Measurements from ENCODE around the gene PIK3R6.
"Not testable (repeated sequence)": the region's sequence is repeated elsewhere in the genome, so short reads cannot be mapped to it uniquely, and the experiment has no call there.

PIK3R6 gene

DNA sequence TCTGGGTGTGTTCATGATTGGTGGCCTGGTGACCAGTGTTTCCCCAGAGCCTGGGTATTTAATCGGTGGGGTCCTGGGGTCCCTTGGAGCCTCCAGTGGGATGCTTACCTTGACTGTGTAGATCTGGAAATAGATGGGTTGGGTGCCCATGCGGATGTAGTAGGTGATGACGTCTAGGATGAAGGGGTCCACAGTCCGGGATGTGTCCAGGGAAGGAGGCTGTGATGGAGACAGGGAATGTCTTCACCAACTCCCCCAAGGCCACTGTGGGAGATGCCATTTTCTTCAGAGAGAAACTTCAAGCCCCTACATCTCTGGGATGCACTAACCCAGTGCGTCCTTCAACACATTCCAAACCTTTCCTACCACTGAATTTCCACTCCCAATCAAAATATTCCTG lies 44.2 kb downstream of the PIK3R6 start:
- no peak for DNase-seq

DNA sequence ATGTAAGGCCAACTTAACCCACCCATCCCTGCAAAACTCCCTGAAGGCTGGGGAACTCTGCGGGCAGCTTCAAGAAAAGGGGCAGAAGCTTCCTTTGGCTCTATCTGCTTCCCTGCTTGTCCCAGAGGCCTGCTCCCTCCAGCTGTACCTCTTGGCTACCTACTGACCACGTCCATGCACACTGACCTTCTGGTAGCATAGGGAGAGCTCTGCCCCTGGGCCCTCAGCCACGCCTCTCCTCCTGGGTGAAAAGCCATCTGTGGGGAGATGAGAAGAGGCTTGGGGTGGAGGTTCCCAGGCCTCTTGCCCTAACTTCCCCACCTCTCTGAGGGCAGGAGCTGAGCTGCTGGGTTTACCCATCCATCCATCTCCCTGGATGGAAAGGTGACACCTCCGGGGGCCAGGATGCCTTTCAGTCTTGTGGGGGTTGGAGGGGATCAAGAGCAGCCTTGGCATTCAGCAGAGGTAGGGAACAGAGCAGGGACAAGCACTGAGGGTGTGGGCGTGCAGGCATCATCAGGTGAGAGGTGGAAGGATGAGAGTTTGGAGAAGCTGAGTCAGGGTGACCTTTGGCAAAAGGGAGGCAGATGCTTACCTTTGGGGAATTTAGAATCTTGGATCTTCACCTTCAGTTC lies 45.0 kb downstream of the PIK3R6 start:
- DNase-seq: no peak

DNA sequence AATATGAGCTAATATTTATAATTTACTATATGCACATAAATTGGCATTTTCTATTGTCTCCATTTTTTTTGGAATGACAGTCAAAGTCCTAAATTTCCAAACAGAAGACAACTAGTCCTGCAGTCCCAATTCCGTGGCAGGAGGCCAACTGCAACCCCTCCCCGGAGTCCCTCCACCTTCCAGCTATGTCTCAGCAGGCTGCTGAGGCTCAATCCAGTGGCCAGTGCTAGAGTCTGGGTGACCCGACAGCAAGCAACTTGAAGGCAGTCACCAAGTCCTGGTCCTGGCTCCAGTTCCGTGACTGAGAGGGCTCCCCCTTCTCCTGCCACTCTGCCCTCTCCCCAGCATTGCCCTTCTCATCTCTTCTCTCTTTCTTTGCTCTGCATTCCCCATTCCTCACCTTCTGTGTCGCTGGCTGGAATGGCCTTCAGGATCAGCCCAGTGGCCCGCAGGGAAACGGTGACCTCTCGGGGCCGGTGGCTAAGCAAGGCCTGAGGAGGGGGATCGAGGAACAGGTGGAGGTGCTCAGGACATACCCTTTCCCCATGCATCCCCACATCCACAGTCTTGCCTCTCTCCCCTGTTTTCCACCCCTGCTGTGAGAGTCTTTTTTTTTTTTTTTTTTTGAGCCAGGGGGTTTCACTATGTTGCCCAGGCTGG lies 45.9 kb downstream of the PIK3R6 start:
- no peak for DNase-seq

DNA sequence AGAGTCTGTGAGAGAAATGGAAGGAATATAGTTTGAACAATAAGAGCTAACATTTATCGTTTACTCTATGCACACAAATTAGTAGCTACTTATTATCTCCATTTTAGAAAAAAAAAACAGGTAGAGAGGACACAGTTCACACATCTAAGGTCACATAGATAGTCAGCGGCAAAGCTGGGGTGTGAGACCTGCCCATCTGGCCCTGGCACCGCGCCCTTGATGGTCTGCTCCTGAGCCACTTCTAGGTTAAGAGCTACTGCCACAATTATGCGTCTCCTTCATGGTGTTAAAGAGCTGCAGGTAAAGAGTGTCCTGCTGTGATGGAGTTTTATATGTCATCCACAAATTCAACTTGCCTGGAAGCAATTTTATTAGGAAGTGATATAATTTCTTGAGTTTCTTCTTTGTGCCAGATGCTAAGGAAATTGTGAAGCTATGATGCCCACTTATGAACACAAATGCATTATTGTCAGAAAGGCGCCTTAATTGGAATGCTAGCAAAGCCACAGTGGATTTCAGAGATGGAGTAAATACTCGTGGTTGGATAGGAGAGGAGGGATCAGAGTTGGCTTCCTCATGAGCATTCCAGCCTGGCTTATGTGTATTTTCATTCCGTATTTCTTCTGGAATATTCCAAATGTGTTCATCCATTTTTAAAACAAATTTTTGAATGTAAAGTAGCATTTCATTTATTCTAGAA lies 47.0 kb downstream of the PIK3R6 start:
- DNase-seq: no peak

DNA sequence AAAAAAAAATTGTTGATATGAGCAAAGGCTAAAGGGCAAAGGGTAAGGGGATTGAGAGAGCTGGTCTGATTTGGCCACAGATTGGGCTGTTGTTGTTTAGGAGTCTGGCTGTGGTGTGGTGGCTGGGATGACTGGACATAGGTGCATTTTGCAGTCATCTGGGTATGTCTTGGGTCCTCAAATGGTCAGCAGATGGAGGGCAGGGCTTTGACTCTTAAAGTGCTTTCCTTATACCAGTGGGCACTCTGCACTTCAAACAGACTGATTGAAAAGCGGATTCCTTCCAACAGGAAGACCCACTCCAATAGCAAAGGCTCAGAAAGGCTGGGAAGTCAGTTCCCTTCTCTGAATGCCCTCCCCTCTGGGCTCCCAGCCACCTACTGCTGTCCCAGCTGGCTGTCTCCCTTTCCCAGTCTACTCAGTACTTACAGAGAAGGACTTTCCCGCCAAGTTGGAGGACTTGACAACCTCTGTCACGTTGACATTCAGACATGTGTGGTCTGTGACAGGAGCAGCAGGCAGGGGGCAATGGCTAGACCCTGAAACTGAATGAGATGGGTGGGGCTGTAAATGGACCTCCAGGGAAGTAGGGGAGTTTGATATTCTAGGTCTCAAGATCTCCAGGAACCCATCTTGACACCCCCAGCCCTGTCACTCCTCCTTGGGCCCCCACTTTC lies 48.7 kb downstream of the PIK3R6 start:
- no peak for DNase-seq

DNA sequence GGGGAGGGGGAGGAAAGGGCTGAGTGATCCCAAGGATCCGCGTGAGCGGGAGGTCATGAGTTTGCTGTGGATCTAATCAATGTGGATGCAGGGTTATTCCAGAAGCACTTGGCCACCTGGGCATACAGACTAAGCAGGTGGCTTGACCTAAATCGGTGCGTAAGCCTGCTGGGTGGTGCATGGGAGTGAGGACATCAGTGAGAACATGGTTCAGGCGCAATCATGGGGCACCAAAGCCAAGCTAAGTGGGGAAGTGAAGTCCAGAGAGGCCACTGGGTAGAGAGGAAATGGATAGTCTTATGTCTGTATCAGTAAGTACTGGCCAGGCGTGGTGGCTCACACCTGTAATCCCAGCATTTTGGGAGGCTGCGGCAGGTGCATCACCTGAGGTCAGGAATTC lies 49.4 kb downstream of the PIK3R6 start:
- no peak for DNase-seq

DNA sequence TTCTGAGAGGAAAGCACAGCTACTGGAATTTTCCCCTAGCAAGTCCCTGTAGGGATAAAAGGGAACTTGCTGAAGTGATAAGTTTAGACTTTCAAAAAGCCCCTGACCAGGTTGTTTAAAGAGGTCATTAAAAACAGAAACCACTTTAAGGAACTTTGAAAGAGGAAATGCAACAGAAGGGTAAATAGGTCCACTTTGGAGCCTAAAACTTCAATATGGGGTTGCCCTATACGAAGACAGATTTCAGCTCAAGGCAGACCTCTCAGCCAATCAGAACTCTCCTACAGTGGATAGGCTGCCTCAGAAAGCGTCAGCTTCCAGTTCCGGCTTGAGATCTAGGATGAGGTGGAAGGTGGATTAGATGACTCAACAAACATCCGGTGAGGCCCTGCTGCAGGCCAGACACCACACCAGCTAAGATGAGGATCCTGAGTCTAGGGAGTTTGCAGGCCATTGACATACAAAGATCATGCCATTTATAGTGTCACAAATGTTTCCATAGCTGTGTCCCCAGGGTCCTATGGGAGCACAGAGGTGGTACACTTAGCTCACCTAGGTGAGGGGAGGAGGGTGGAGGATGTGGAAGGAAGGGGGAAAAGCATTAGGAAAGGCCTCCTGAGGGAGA lies 60.4 kb downstream of the PIK3R6 start:
- DNase-seq: peak in 1 of 2 experiments; percentile 11

DNA sequence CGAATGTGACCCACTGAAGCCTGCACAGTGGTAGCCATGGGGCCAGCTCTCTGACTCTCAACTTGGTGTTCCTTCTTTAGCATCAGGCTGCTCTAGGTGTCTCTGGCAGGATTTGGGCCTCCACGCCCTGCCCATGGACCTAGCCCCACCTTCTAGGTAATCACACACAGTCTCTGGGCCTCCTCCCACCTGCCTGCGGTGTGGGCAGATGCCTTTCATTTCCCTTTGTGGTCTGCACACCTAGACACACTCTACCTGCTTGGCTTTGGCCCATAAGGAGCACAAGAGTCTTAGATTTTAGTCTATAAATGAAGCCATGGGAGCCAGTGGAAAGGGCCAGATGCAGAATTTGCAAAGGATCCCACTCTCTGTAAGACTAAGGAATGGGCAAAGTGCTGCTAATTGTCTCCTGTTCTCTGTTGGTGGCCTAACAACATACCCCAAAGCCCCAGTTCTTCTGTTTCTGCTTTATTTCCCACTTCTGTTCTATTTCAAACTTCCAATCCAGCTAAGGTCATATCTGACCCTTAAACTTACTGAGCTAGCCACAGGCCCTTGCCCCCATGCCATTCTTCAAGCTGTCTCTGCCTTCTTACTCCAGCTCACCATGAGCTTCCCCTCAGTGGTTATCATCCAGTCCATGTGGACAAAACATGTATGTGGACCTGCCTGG lies 61.1 kb downstream of the PIK3R6 start:
- DNase-seq: no peak

DNA sequence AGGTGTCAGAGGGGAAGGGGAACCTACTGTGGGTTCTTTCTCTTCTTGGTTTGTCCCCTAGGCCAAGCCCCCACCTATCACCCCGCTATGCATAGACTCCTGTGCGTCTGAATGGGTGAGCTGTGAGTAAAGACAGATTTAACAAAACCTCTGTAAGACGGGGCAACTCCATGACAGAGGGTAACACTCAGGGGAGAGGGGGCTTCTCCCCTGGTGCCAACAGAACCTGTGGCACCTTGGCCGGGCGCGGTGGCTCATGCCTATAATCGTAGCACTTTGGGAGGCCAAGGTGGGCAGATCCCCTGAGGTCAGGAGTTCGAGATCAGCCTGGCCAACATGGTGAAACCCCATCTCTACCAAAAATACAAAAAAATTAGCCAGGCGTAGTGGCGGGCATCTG lies 62.1 kb downstream of the PIK3R6 start:
- not testable (repeated sequence) for DNase-seq

DNA sequence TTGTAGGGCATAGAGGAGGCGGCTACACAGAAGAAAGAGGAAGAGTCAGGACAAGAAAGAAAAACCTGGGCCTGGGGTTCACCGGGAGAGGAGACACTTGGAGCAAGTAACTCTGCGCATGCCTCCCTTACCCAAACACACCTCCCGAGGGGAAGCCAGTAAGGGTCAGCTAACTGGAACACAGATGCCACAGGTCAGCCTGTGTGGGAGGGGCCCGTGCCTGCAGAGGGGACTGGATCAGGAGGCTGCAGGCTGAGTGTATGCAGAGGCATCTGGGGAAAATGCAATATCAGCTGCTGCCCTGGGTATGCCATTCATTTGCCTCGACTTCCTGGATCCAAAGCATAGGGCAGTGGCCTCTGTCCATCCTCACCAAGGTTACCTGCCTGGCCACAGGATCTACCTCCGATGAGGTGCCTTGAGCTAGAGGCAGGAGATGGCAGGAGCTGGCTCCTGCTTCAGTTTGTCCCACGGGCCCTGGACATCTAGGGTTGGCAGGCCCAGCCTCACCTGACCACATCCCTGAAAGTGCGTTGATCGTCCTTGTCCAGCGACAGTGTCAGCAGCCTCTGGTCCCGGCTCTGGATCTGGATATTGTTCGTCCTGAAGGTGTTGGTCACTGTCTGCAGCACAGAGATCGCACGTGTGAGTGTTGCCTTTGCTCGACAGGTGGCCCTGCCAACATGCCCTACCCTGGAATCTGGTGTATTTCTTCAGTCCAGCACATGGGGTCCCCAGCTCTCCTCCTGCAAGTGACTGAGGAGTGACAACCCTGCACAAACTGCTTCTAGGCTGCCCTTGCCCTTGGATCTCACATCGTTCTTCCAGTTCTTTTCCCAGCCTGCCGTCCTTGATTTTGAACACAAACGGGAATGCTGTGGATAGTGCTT lies 63.7 kb downstream of the PIK3R6 start:
- DNase-seq: peak in 1 of 2 experiments; percentile 36

DNA sequence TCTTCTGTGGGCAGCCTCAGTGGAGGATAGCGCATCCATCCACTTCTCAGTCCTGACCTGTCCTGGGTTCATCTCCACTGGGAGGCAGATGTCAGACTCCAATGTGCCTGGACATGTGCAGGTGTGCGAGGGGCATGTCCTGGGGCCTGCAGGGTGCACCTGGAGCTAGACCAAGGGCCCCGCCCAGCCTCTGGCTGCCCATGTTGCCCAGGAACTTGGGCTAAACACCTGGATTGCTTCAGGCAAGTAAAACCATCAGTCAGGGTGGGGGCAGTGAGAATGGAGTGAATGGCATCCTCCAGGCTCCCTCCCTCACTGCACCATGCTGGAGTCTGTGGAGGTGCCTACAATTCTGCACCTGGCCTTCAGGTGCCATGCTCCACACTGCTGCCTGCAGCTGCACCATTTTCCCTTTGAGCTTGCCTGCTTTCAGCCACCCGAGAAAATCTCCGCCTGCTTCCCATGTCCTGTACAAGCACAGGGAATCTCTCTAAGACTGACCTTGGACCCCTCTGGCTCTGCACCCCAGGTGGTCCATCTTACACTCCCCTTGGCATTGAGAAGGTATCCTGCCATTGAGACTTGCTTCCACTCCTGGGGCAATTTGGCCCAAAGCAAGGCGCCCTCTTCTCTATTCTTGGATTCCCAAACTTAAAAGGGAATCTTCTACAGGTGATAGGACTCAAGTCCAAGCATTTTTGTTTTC lies 66.2 kb downstream of the PIK3R6 start:
- DNase-seq: no peak

DNA sequence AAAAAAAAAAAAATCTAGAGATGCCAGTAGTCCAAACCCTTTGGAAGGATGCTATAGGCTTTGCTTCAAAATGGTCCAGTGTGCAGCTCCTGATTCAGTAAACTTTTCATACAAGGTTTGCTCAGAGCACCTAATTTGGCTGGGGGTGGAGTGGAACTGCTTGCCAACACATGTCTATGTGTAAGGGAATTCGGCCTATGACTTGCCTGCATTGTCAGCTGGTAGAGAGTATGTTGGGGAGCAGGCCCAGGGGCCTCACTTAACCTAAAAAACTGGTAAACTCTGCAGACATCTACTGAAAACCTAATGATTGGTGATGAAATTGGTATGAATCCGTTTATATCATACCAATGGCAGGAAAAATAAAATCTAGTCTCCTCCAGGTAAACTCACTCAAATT lies 66.8 kb downstream of the PIK3R6 start:
- no peak for DNase-seq

DNA sequence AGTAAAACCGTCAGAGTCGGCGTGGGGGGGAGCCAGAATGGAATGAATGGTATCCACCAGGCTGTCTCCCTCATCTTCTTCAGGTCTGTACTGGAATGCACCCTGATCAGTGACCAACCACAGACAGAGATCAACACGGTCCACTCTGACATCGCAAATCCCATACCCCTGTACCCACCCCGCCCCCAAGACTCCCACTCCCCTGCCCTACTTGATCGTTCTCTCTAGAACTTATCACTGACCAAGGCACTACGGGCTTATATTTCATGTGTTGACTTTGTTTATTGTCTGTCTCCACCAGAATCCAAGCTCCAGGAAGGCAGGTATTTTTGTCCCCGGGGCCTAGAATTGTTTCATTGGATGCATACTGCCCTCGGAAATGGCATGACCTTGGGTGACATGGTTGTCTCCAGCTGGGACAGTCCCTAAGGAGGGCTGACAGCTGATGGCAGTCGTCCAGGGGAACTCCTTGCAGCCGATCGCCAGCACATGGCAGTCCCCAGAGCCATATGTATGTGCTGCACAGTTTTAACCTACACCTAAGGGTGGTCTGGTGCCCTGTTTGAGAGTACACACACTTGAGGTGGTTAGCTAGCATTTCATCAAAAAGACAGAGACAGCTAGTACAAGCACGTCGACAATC lies 67.8 kb downstream of the PIK3R6 start:
- DNase-seq: no peak

DNA sequence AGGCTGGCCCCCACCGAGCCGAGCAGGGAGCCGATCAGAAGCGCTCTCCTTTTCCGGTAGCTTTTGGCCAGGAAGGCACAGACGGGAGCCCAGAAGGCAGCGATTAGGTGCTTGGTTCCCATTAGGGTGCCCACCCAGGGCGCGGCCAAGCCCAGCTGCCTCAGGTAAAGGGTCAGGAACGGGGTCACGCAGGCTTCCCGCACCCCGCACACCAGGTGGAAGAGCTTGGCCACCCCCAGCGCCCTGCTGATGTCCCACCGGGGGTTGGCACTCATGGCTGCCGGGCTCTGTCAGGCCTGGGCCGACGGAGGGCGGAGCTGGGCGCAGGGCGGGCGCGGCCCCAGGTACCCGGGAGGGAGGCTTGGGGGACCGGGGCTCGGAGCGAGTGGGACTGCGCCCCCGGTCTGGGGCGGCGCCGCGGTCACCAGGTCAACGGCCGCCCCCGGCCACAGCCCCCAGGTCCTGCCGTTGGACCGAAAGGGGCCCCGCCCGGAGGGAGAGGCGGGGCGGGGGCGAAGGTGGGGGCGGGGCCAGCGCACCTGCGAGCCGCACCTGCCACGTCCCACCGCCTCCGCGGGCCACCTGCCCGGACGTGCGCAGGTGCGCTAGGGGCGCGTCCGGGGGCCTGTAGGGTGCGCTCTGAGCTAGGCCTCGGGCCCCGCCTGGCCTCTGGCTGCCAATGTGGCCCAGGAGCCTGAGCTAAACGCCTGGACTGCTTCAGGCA lies 68.5 kb downstream of the PIK3R6 start, which contains the start of gene MFSD6L:
Gene MFSD6L (minus strand): TSS at position 520 of the 724 bp plus-strand sequence. CDS start 245 bp downstream, at position 275.
- DNase-seq: no peak

DNA sequence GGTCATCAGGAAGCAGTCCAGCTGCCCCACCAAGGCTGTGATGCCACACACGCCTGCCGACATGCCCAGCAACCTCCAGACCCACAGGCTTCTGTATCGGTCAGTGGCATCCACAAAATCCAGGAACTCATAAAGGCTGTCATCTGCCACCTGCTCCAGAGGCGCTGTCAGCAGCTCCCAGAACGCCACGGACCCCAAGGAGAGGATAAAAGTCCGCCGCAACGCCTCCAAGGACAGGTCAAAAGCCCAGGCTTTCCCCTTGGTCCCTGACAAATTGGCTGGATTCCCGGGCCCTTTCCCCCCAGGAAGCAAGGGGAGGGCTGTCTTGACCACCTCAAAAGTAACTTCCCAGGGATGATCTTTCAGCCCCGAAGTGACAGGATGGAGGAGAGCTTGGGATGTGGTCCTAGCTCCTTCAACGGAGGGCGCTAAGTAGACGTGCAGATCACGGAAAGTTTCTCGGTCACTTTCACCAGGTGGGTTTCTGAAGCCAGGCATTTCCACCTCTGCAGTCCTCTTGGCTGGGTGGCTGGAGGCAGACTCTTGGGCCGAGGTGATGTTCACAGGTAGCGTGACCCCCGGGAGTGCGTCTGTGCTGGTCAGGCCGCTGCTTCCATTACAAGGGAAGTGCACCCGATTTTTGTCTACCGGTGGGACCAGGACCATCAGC lies 69.2 kb downstream of the PIK3R6 start:
- no peak for DNase-seq

DNA sequence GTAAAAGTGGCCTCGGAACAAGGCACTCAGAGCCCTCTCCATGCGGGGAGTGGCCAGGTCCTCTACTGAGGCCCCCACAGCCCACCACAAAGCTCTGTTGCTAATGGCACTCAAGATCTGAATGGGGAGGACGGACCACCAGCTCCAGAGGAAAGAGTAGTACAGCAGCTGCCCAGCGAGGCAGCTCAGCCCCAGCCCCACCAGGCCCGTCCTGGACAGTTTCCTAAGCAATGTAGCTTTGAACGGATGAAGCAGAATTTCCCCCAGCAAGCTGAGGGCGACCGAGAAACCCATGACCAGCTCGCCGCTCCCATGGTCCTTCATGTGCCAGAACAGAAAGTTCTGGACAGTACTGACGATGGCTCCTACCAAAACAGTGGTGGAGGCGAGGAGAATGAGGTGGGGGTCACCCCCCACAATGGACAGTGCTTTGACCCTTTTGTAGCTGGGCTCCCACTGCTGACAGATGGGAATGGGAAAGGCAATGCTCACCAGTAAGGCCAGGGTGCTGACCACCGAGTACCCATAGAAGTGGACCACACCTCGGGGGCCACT lies 69.8 kb downstream of the PIK3R6 start:
- DNase-seq: no peak

DNA sequence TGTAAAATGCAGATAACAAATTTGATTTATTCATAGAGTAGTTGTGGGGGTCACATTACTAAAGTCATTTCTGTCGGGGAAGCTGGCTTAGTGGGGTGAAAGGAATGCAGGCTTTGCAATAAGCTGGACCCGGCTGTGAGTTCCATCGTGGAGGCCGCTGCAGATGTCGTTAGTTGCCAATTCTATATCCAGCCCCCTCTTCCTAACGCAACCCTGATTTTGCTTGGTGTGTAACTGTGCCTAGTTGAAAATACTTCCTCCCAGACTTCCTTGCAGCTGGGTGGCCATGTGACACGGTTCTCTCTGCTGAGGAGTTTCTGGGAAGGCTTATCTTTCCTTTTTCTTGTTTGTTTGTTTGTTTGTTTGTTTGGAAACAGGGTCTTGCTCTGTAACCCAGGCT lies 72.8 kb downstream of the PIK3R6 start:
- no peak for DNase-seq

DNA sequence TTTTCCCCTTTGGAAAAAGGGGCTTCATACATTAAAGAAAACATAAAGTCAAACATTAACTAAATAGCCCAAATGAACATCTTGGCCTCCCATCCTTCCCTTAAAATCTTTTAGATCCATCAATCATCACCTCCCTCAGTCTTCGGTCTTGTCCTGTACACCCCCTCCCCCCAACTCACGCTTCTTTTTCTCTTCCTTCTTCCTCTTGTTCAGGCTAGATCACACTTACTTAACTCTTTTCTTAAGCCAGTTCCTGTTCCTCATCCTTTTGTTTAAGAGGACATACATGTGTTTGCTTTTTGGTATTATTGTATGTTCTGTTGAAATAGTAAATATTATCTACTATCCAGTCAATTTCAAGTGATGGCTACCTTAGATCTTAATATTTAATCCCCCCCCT lies 73.8 kb downstream of the PIK3R6 start:
- DNase-seq: no peak

DNA sequence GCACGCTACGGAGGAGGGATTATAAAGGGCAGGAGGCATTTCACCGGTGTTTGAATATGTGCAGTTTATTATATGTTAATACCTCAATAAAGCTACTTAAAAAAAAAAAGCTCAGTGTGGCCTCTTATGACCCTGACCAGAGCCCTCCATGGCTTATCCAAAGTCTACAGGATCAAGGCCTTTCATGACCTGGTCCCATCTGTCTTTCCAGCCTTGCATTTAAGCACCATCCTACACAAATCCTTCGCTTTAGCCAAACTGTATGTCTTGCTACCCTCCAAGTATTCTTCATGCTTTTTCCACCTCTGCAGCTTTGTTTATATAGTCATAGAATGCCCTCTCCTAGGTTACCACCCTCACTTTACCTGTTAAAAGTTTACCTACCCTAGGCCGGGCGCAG lies 74.8 kb downstream of the PIK3R6 start:
- no peak for DNase-seq

All from SHP77 (cell line).